GM18511 (cell line): ENCODE measurements around the gene TBRG1.
"Not testable (repeated sequence)": the region's sequence is repeated elsewhere in the genome, so short reads cannot be mapped to it uniquely, and the experiment has no call there.

ENCODE experiments used
- ATAC-seq: cut with Tn5 transposase; IDR thresholded peaks from one replicate; pipeline ENCODE4 v1.9.1; 2021; ENCODE audit warnings: mild to moderate bottlenecking, moderate library complexity; ENCODE audit not compliant: unreplicated experiment

TBRG1 gene, protein sequence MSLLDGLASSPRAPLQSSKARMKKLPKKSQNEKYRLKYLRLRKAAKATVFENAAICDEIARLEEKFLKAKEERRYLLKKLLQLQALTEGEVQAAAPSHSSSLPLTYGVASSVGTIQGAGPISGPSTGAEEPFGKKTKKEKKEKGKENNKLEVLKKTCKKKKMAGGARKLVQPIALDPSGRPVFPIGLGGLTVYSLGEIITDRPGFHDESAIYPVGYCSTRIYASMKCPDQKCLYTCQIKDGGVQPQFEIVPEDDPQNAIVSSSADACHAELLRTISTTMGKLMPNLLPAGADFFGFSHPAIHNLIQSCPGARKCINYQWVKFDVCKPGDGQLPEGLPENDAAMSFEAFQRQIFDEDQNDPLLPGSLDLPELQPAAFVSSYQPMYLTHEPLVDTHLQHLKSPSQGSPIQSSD

DNA sequence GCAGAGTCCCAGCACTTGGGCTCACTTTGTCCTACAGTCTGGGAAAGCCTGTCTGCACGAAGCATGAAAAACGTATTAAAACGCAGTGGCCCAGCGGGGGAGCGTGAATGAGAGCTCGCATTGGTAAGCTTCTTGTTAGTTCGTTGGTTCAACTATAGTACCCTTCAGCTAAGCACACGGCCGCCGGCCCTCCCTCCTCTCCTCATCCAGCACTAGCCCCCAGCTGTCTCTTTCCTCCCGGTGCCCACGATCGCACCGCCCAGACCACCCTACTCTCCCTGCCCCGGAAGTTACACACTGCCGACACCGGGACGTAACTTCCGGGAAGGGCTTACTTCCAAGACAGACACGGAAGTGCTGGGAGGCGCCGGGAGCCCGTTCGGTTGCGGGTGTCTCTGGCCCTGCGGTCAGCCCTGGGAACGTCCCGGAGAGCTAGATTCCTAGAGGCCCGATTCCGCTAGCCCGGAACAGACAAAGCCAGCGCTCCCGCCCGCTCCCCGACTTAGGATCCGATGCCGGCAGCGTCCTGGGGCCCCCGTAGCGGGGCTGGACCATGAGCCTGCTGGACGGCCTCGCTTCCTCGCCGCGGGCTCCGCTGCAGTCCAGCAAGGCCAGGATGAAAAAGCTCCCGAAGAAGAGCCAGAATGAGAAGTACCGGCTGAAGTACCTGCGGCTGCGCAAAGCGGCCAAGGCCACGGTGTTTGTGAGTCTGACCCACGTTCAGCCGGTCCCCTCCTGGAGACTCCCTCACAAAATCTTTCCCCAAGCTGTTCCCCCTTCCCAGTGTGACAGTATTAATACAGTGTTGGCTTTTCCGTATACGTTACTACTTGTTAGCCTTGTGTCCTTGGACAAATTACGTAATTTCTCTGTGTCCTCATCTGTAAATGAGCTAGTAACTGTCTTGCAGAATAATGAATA lies at the start of gene TBRG1:
TSS of gene TBRG1 (plus strand) at position 334 of the 921 bp plus-strand sequence. CDS start at position 554, 220 bp downstream.
- peak; percentile 99 for ATAC-seq

DNA sequence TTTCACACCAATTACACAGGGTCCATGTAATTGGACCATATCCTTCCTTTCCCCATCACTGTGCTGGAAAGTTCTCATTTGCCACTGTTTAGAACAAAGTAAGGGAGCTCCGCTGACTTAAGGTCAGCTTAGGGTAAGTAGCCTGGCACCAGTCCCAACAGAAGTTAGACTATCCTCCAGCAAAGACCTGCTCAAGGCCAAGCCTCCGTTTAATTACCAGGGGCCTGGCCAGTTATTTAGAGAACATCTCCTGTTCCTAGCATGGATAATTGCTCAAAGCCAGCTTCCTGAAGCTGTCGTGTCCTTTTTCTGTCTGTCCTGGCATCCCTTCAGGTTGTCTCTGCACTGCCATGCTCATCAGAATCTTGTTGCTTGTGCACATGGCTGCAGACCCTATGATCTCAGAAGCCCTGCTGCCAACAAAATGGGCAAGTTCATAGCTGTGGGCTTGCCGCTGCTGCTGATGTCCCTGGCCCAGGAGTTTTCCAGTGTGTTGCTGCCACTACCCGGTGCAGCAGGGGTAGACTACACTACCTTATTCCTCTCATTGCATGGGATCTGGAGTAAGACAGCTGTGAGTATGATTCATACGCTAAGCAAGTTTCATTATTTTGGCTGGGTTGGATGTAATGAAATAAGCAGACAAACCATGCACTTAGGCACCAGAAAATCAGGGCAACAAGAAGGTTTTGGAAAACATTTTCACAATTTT lies 44.8 kb upstream of the TBRG1 start:
- ATAC-seq = no peak

DNA sequence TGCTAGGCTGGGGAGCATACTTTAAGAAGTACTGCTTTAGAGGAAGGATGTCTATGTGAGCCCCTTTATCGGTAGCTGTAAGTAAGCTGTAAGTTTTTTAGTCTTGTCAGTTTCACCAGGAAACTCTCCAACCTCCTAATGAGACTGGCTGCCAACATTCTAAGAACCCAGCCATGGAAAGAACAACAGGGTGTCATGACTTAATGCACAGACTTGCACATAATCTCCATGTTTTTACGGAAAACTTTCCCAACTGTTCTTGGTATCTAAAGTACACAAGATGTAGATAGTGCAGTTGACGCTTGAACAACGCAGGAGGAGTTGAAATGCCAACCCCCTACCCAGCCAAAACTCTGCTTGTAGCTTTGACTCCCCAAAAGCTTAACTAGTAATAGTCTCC lies 43.9 kb upstream of the TBRG1 start:
- ATAC-seq = no peak

DNA sequence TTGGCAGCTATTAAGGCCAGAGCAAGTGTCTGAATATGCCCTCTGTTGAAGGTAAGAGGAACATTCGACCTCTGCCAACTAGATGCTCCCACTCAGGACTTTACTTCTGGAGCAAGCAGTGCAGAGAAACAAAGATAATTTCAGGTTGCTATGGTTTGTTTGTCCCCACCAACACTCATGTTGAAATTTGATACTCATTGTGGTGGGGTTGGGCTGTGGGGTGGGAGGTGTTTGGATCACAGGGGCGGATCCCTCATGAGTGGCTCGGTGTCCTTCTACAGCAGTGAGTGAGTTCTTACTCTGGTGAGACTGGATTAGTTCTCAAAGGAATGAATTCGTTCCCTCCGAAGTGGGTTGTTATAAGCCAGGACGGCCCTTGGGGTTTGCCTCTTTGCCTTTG lies 40.8 kb upstream of the TBRG1 start:
- ATAC-seq = no peak

DNA sequence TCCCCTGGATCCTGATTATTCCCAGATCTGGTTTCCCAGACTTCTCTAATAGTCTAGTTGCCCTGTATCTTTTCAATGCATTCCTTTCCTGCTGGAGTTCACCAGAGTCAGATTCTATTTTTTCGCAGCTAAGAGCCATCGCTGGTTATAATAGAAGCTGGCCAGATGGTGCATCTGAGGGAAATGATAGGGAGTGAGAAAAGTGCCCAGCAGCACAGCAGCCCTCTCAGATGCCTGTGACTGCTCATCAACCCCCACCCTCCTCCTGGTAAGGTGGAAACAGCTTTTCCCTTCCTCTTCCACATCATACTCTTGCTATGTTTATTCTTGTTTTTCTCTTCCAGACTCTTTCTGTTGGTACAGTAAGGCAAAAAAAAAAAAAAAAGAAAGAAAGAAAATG lies 40.1 kb upstream of the TBRG1 start:
- ATAC-seq = no peak

DNA sequence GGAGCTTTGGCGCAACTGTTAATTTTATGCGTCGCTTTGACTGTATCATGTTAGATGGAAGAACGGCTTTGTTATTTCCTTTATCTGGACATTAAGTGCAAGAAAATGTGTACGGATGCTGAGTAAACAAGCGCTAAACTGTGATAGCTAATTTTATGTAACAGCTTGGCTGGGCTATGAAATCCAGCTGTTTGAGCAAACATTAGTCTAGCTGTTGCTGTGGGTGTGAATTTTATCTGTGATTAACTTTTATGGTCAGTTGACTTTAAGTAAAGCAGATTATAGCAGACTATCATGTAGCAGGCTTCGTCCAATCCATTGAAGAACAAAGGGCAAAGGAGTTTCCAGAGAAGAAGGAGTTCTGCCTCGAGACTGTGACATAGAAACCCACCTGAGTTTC lies 38.9 kb upstream of the TBRG1 start:
- ATAC-seq = no peak

DNA sequence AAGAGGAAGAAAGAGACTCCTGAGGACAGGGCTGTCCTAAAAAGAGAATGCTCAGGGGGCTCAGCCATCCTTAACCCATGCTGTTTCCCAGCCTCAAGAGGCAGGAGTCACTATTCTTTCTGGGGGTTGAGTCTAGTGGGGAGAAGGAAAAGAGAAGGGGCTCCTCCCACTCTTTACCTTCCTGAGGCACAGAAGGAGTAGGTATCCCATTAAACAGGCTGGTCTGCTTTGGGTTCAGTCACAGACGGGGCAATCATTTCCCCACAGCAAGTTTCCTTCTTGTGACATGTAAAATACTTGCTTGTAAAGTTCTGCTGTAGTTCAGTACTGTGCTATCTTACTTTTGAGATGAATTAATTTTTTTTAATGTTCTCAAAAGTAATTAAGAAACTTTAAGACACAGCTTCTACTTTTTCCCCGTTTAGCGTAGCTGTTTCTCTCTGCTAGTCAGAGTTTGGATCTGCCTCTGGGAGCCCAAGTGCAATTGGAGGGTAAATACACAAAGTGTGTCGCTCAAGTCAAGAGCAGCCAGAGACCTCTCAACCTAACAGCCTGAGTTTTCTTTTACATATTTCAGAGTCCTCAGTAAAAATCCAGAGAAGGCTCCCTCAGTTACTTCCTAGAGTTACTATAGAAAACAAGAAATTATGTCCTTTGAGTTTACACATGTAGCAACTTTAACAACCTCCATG lies 37.8 kb upstream of the TBRG1 start:
- no peak for ATAC-seq

DNA sequence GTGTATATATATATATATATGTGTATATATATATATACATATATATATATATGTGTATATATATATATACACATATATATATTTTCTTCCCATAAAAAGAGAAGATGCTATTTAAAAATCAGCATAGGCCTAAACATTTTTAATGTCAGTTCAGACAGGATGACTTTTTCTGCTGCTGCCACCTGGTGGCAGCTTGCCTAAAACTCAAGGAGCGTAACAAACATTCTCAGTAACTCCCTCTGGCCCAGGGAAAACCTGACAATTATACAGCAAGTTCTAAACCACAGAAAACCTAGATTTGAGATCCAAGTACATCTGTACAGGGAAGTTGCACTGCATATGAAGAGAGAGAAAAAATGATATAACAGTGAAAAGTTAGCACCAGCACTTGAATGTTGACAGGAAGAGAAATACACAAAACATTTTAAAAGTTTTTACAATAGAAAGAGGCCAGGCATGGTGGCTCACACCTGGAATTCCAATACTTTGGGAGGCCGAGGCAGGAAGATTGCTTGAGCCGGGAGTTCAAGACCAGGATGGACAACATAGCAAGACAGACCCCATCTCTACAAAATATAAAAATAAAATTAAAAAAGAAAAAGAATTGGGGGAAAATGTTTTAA lies 36.3 kb upstream of the TBRG1 start:
- peak; percentile 54 for ATAC-seq

DNA sequence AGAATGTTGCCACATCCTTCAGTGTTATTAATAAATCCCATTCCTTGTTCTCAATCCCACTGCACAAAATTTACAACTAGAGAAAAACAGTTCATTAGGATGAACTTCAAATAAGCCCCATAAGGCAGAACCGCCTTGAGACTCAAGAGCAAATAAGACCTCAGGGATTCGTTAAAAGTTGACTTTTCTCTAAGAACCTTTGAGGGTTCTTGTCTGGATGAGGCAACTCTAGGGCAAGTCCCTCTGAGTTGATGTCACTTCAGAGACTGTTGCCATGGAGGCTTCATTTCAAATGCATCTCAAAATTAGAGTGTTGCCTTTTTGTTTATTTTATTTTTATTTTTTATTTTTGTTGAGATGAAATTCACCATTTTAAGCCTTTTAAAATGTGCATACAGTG lies 31.2 kb upstream of the TBRG1 start:
- ATAC-seq = no peak

DNA sequence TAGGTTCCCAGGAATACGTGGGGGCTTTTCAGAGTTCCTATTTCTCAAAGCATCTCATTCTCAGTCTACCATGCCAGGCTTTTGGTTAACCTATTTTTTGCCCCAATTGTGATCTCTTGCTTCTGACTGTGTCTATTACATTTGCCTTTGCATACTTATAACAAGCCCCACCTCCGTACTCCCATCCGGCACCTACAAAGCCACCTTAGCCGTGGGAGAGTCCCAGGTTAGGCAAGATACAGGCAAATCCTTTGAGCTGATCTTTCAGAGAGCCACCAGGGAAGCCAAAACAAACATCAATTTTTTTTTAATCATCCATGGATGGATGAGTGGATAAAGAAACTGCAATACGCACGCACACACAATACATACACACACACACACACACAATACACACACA lies 30.0 kb upstream of the TBRG1 start:
- no peak for ATAC-seq

DNA sequence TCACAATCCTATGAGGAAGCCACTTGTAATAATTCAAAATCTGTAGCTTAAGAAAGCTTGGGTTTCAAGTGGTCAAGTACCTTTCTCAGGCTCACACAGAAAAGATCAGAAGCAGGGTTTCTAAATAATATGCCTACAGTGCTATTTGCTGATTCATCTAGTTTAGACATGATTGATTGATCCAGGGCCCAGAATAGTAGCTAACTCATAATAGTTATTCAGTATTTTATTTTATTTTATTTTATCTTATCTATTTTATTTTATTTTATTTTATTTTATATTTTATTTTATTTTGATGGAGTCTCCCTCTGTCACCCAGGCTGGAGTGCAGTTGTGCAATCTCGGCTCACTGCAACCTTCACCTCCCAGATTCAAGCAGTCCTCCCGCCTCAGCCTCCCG lies 27.4 kb upstream of the TBRG1 start:
- ATAC-seq = no peak

DNA sequence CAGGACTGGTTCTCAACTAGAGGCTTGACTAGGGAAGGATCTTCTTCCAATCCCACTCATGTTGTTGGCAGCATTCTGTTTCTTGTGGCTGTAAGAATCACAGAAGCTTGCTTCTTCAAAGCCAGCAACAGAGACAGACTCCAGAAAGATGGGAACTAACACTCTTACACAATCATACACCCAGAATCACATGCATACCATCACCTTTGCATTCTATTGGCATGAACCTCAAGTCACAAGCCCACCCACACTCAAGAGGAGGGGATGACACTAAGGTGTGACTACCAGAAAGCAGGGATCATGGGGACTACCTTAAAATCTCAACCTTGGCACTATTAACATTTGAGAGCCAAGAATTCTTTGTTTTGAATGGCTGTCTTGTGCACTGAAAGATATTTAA lies 25.0 kb upstream of the TBRG1 start:
- ATAC-seq = no peak

DNA sequence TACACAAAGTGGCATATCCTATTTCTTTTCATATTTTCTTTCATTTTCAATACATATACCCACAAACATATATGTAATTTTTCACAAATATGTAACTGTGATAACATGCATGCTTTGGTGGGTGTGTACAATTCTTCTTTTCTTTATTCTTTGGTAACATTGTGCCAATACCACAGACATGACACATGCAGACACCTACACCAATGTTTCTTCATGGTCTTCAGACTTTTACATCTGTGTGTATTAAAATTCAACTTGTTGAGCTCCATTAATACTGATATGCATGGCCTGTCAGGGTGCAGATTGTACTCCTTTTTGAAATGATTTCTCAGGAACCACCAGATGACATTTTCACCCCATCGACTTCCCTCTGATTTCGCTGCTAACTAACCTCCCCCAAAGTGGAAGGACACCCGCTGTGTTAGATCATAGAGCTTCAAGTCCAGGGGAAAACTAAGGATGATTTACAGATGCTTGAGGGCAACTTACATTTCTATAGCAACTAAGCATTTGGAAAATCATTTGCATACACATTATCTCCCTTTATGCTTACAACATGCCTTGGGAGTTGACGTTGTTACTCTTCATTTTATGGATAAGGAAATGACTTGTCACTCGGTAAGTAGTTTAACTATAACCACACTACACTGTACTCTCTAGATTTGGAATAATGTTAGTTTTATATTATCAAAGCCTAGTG lies 21.9 kb upstream of the TBRG1 start:
- ATAC-seq = no peak

DNA sequence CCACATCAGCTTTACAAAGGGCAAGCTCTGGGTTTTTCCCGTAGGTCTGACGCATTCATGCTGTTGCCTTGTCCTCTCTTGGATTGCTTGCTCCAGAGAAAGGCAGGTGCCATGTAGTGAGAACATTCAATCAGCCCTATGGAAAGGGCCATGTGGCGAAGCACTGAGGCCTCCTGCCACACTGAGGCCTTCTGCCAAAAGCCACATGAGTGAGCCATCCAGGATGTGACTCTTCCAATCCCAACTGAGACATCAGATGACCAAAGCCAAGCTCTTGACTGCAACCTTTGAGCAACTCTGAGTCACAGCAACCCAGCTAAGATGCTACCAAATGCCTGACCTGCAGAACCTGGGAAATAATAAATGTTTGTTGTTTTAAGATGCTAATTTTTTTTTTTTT lies 20.5 kb upstream of the TBRG1 start:
- ATAC-seq = no peak

DNA sequence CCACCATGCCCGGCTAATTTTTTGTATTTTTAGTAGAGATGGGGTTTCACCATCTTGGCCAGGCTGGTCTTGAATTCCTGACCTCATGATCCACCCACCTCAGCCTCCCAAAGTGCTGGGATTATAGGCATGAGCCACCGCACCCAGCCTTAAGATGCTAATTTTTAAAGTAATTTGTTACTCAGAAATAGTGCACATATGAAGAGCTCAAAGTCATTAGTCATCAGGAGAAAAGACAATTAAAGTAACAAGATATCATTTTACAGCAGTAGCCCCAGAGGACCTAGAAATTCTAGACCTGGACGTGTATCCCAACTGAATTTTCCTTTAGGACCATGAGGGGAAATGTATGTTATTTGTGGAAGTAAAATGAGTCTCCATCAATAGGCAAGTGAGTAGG lies 19.9 kb upstream of the TBRG1 start:
- not testable (repeated sequence) for ATAC-seq

DNA sequence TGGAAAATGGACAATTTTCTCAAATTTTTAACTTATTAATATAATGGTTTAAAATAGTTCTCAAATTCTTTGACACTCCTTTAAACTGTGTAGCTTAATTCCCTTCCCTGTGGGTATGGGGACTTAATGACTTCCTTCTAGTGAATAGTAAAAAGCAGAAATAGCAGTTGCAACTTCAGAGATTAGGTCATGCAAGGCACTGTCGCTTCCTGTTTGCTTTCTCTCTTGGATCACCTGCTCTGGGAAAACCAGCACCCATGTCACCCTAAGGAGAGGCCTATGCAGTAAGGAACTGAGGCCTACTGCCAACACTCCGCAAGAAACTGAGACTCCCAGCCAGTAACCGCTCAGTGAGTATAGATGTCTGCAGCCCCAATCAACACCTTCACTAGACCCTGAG lies 16.9 kb upstream of the TBRG1 start:
- ATAC-seq = no peak

DNA sequence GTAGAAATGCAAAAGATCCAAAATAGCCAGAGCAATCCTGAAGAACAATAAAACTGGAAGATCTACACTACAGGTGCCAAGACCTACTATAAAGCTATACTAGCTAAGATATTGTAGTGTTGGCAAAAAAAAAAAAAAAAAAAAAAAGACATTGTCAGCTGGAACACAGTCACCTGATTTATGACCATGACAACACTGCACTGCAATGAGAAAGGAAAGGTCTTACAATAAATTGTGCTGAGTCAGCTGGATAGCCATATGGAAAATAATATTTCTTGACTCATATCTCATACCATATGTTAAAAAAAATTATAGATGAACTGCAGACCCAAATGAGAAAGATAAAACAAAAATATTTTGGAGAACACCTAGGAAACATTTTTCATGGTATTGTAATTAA lies 14.5 kb upstream of the TBRG1 start:
- ATAC-seq = no peak

DNA sequence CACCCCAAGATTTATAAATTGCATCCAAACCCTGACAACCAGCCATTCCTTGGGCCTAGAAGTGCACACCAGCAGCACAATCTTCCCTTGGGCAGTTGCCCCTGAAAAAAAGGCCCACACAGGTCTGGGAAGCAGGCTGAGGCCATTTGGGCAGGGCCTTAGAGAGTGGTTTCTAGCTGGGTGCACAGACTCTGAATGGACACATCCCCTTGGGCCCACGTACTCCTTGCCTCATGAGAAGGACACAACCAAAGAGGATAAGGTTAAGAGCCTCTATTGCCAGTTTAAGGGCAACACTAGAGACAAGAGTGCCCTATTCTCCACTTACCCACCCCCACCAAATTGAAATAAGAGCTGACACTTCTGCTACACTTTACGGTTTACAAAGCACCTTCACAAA lies 12.4 kb upstream of the TBRG1 start:
- ATAC-seq = no peak

DNA sequence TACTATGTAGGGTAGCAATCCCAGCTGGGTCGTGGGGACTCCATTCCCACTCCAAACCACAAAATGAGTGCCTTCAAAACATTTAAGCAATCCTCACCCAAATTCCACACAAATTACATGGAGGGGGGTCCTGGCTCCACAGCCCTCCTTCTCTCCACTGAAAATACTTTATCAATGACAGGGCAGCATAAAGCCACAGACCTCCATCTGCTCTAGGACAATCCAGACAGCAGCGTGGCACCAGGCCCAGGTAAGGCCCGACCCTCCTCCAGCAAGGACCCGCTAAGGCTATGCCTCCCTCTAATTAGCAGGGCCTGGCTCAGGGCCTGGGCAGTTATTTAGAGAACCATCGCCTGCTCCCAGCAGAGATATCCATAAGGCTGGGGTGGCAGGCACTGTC lies 11.6 kb upstream of the TBRG1 start, which contains the start of gene PANX3:
TSS of gene PANX3 (plus strand) at position 365 of the 400 bp plus-strand sequence. CDS start 129 bp downstream, outside the sequence.
- no peak for ATAC-seq

DNA sequence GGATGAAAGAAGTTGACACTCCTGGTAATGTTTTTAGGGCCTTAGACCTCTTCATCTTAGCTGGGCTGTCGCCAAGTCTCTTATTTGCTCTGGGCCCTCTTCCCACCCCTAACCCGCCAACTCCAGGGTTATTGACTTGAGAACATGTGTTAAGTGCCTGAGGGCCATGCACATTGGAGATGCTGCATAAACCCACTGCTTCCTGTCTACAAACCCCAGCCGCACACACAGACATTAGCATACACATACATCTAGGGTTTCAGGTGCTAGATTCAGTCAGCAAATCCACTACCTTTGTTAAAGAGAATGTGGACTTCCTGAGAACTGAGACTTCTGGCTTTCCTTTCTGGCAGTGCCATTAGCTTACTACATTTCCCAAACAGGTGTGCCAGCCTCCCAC lies 10.6 kb upstream of the TBRG1 start:
- ATAC-seq = no peak
